GM19468 (cell line): ENCODE results near the gene SCN10A.

ENCODE experiments used
- ATAC-seq: cut with Tn5 transposase; IDR thresholded peaks from one replicate; pipeline ENCODE4 v1.9.1; 2021; ENCODE audit warnings: mild to moderate bottlenecking, moderate library complexity, moderate number of reproducible peaks; ENCODE audit not compliant: unreplicated experiment; ENCODE audit errors: extremely low read depth

The SCN10A gene

GRCh38 chr3:38792983-38793382 lies 23.0 kb downstream of the SCN10A start:
- no peak for ATAC-seq

GRCh38 chr3:38782148-38782547 lies 33.9 kb downstream of the SCN10A start:
- no peak for ATAC-seq

GRCh38 chr3:38773528-38773927 lies 42.5 kb downstream of the SCN10A start:
- ATAC-seq, result no peak

- ATAC-seq, result no peak
Measured at GRCh38 chr3:38763569-38763968, 52.4 kb downstream of the SCN10A start.

- no peak for ATAC-seq
Measured at GRCh38 chr3:38758557-38758956, 57.5 kb downstream of the SCN10A start.

GRCh38 chr3:38757721-38758120 lies 58.3 kb downstream of the SCN10A start:
- no peak for ATAC-seq

GRCh38 chr3:38756892-38757291 lies 59.1 kb downstream of the SCN10A start:
- ATAC-seq, result no peak

GRCh38 chr3:38755130-38755529 lies 60.9 kb downstream of the SCN10A start:
- ATAC-seq, result no peak

GRCh38 chr3:38746641-38747040 lies 69.4 kb downstream of the SCN10A start:
- ATAC-seq, result no peak

GRCh38 chr3:38743043-38743442 lies 73.0 kb downstream of the SCN10A start:
- no peak for ATAC-seq

- no peak for ATAC-seq
Measured at GRCh38 chr3:38742550-38742949, 73.5 kb downstream of the SCN10A start.

GRCh38 chr3:38740537-38740936 lies 75.5 kb downstream of the SCN10A start:
- no peak for ATAC-seq

- ATAC-seq, result no peak
Measured at GRCh38 chr3:38739931-38740330, 76.1 kb downstream of the SCN10A start.

GRCh38 chr3:38739396-38739689 lies 76.7 kb downstream of the SCN10A start:
- ATAC-seq, result no peak

GRCh38 chr3:38738630-38739395 lies 77.2 kb downstream of the SCN10A start:
- no peak for ATAC-seq

GRCh38 chr3:38731522-38731921 lies 84.5 kb downstream of the SCN10A start:
- ATAC-seq, result no peak

- no peak for ATAC-seq
Measured at GRCh38 chr3:38730281-38730680, 85.7 kb downstream of the SCN10A start.

GRCh38 chr3:38728008-38728407 lies 88.0 kb downstream of the SCN10A start:
- no peak for ATAC-seq

- no peak for ATAC-seq
Measured at GRCh38 chr3:38726751-38727150, 89.3 kb downstream of the SCN10A start.

- no peak for ATAC-seq
Measured at GRCh38 chr3:38725726-38726419, 90.1 kb downstream of the SCN10A start.

- ATAC-seq, result no peak
Measured at GRCh38 chr3:38724392-38724736, 91.7 kb downstream of the SCN10A start.
